ENCODE measurements around the gene HDGFL3.
"Not testable (repeated sequence)": the region's sequence is repeated elsewhere in the genome, so short reads cannot be mapped to it uniquely, and the experiment has no call there.

Gene HDGFL3

DNA sequence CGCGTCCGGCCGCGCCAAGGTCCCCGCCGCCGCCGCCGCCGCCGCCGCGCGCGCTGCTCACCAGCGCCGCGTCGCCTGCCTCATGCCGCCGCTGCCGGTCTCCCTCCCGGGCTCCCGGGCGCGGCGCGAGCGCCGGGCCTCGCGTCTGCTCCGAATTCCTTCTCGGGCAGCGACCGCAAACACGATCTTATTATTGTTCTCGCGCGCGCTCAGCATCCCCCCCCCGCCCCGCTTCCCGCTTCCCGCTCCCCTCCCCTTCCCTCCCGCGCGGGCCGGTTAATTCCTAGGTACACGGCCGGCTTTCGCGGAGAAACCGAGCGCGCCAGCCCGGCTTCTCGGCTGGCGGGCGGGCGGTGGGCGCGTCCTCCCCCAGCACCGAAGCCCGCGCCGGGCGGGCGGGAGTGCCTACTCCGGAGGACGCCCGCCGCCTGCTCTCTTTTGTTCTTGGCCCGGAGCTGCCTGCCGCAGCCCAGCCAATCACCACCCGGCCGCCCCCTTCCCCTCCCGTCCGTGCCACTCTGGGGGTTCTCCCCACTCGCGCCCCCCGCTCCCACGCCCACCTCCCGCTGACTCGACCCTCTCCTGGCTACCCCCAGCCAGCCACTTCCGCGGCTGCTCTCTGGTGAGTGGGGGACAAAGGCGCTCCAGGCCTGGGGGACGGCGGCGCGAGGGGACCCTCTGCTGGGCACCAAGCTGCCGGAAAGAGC lies at the start of gene HDGFL3:
HDGFL3 (minus strand) TSS at position 164 of the 707 bp plus-strand sequence. CDS start 409 bp downstream, outside the sequence.
- DNase-seq: no peak

DNA sequence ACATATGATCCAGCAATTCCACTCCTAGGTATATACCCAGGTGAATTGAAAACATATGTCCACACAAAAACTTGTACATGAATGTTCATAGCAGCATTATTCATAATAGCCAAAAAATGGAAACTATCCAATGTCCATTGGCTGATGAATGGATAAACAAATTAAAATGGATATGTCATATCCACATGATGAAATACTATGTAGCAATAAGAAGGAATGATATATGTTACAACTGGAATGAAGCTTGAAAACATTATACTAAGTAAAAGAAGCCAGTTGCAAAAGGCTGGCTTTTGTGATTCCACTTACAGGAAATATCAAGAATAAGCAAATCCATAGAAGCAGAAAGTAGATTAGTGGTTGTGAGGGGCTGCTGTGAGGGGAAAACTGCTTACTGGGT lies 43.2 kb upstream of the HDGFL3 start:
- no peak for DNase-seq

DNA sequence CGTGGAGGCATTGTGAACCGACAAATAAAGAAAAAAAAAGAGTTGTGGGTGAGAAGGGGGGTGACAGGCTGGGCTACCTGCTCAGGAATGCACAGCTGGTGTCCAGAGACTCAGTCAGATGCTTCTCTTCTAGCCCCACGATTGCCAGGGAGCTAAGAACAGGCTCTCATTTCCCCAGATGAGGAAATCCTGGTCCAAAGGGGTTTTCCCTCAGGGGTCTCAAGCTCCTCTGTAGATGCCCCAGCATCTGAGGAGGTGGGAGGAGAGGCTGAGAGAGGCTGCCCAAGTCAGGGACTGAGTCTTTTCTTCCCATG lies 41.4 kb upstream of the HDGFL3 start:
- DNase-seq: no peak

DNA sequence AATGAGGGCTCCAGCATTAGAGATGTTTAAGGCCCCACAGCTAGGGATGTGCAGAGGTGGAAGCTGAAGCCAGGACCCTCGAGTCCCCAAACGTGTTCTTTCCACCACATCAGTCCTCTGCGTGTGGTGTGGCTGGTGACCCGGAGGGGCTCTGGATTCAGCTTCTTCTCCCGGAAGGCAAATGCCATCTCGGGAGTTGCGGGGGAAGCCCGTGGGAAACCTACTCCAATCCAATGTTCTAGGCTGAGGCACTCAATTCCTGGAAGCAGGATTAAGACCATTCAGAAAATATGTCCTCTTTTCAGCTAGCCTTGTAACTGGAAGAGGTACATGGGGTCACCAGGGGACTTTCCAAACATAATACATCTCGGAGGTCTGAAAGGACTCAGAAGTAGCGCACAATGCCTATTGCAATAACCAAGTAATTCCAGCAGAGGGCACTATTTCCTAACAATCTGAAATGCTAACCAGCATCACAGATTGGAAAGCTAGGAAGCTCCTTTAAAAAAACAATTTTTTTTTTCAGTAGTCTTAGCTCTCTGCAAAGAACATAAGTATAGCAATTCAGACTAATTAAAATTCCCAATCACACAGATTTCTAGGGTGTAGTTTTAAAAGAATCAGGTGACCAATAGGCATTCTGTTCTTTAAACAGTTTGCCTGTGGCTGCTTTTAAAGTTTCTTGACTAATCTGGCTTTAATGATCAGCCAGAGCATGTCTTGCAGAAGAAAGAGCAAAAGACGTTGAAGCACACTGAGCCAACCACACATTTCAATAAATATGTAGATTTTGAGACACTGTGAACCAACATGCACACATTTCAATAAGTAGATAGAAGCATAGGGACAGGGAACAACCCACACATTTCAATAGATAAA lies 40.8 kb upstream of the HDGFL3 start:
- peak; percentile 40 for DNase-seq

DNA sequence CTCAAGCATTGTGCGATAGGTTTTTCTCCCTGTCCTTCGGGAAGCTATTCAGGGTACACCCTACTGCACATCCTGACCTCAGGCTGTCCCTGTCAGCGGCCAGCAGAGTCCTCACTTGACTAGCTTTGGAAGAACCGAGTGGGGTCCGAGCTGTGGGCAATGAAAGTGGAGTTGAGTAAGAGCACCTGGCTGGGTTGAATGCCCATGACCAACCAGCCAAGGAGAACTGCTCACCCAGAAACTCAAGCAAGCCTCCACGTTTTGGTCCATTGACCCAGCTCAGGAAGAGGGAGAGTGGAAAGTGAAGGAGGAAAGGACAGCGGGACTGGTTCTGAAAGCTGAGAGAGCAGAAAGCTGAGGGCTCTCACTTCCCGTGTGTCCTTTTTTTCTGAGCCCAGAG lies 36.0 kb upstream of the HDGFL3 start:
- no peak for DNase-seq

DNA sequence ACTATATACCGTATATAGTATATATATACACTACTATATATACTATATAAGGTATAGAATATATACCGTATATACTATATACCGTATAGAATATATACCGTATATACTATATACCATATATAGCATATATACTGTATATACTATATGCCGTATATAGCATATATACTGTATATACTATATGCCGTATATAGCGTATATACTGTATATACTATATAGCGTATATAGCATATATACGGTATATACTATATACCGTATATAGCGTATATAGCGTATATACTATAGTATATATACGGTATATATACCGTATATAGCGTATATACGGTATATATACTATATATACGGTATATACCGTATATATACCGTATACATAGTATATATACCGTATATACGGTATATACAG lies 22.6 kb upstream of the HDGFL3 start:
- DNase-seq: no peak

DNA sequence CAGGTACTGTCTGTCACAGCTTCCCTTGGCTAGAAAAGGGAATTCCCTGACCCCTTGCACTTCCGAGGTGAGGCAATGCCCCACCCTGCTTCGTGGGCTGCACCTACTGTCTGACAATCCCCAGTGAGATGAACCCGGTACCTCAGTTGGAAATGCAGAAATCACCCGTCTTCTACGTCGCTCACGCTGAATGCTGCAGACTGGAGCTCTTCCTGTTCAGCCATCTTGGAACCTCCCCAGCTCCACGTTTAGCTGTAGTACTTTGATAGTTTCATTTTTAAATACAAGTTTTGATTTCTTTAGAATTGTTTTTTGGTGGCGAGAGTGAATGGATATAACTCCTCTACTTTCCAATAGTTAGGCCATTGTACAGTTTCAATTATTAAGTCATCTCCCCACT lies 17.8 kb upstream of the HDGFL3 start:
- DNase-seq: no peak

DNA sequence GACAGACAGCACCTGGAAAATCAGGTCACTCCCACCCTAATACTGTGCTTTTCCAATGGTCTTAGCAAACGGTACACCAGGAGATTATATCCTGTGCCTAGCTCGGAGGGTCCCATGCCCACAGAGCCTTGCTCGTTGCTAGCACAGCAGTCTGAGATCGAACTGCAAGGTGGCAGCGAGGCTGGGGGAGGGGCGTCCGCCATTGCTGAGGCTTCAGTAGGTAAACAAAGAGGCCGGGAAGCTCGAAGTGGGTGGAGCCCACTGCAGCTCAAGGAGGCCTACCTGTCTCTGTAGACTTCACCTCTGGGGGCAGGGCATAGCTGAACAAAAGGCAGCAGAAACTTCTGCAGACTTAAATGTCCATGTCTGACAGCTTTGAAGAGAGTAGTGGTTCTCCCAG lies 14.2 kb upstream of the HDGFL3 start:
- not testable (repeated sequence) for DNase-seq

DNA sequence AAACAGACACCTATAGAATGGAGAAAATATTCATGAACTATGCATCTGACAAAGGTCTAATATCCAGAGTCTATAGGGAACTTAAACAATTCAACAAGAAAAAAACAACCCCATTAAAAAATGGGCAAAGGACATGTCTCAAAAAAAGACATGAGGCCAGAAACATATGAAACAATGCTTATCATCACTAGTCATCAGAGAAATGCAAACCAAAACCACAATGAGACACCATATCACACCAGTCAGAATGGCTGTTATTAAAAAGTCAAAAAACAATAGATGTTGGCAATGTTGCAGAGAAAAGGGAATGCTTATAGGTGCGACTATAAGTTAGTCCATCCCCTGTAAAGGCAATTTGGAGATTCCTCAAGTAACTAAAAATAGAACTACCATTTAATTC lies 11.4 kb upstream of the HDGFL3 start:
- DNase-seq: no peak

DNA sequence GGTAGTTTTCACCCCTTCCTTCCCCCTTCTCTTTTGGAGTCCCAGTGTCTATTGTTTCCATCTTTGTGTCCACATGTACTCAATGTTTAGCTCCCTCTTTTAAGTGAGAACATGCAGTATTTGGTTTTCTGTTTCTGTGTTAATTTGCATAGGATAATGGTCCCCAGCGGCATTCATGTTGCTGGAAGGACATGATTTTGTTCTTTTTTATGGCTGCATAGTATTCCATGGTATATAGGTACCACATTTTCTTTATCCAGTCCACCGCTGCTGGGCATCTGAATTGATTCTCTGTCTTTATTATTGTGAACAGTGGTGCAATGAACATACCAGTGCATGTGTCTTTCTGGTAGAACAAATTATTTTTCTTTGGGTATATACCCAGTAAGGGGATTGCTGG lies 7.7 kb upstream of the HDGFL3 start:
- no peak for DNase-seq

DNA sequence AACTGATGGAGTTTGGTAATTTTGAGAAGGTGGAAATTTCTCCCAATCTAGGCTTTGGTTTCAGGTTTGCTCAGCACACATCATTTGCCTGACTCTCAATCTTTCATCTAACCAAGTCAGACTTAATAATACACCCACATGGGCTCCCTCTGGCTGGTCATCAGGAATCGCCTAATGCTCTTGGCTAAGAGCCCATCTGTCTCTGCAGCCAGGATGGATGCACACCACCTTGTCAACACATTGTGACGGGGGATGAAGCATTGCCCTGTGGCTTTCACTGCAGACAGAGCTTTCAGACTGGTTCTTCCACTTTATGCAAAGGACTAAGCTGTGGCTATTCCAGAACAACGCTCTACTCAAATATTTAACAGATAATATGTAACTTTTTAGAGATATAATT lies 3.0 kb upstream of the HDGFL3 start:
- DNase-seq: no peak

DNA sequence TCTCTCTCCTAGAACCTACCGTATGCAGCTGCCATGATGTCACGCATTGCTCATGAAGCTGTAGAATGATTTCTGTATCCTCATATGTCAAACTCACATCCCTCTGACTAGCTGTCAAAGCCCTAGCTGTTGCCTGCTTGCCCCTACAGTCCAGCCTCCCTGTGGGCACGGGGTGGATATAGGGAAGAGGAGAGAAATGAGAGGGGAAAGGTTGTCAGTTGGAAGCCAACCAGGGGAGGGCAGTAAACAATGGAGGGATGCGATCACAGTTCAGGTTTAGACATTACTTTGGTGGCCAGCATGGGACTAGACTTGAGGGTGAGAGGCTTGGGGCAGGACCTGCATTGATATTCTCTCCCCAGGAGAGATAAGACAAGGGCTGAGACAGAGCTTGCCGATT lies 1.7 kb upstream of the HDGFL3 start:
- no peak for DNase-seq

DNA sequence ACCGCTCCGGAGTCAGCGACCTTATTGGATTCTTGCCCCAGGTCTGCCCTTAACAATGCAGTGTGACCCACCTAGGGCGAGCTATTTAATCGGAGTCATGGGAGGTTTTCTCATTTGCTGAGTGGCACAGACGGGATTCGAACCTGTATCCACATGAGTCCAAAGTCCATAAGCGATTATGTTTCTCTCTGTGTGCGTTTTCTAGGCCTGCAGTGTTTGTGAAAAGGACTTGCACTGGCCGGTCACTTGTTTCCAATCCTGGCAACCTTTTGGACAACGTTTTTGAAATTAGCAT lies 691 bp upstream of the HDGFL3 start:
- DNase-seq: no peak

DNA sequence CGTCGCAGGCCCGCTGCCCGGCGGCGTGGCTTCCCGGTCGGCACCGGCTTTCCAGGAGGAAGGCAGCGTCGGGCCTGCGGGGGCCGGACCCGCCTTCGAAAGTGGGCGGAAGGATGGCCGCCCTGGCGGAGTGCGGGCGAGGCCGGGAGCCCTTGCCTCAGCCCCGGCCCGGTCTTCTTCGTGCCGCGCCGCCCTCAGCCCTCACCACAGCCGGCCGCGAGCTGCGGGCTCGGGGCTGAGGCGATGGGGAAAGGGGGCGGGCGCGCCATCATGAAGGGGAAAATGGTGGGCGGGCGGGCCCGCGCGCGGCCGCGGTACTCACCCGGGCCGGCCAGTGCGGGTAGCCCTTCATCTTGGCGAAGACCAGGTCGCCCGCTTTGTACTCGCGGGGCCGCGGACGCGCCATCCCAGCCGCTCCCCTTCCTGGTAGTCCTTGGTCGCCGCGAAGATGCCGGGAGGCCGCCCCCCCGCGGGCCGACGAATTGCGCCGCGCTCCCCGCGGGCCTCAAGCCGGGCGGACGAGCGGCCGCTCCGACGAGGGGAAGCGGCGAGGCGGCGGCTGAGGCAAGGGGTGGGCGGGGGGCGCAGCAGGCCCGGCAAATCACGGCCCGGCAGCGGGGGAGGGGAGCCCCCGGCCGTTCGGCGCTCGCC lies 489 bp downstream of the HDGFL3 start:
- DNase-seq: no peak

DNA sequence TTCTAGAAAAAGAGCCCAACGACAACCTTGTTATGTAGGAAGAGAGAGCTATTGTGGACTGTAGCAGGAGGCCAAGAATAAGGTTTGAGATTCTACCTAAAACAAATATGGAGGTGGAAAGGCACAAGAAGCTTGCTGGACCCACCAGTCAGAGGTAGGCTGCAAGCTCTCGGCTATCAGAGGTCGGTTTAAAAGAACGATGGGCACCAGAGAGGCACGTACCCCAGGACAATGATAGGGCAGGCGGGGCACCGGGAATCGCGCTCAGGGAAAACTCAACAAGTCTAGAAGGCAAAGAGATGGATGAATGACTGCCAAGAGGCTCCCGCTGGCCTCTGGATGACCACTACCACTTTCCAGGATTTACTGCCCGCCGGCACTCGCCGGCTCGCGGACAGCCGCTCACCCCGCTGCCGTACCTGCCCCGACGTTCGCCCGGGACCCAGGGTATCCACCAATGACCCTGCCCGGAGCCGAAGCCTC lies 1.1 kb downstream of the HDGFL3 start:
- DNase-seq: no peak

DNA sequence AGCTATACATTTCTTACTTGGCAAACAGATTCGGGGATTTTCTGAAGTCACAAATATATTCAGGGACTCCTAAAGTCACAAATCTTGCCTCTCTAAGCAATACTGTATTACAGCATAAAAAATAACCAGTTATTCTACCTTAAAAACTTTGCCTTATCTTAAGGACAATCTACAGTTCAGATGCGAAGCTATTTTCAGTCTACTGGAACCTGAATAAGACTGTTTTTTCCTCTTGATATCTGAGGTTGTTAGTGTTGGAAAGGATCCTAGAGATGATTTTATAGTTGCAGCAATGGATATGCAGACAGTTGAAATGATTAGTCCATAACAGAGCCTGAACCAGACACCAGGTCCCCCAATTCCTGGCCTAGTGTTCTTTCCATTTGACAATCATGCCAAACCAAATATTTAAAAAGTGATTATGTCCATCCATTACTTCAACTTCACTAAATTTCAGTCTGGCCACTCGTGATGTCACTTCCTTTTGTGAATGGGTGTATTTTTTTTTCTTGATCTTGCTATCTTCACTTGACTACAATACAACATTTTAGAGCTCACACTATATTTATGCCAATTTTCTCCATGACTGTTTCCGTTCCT lies 1.8 kb downstream of the HDGFL3 start:
- DNase-seq: no peak

DNA sequence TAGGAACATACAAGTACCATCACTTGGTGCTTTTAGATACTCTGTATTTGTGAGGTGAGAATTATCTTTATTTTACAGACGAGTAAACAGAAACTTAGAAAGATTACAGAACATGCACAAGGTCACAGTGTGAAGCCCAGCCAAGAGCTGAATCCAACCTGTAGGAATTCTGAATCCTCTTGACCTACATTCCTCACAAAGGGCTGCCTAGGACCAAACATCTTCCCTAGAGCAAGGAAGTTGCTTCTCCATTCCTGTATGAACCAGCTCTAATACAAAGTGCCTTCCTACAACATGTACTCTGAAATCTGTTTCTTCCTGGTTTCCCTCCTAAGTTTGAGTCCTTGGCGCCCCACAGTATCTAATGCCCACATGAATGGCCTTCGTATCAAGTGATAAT lies 2.9 kb downstream of the HDGFL3 start:
- no peak for DNase-seq

DNA sequence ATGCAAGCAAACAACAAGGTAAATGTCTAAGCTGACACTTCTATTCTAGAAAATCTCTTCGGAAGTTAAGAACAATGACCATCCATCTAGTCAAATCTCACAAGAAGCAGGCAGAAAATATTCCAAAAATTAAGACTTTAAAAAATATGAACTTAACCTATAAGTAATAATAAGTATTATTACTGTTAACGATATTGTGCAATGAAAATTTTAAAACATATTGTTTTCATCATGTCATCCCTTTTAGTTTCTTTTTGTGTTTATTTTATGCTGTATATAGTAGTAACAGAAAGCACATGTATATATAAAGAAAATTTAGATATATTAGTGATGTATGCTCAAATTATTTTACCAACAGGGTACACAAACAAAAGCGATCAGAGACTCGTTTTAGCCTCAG lies 4.1 kb downstream of the HDGFL3 start:
- DNase-seq: no peak

DNA sequence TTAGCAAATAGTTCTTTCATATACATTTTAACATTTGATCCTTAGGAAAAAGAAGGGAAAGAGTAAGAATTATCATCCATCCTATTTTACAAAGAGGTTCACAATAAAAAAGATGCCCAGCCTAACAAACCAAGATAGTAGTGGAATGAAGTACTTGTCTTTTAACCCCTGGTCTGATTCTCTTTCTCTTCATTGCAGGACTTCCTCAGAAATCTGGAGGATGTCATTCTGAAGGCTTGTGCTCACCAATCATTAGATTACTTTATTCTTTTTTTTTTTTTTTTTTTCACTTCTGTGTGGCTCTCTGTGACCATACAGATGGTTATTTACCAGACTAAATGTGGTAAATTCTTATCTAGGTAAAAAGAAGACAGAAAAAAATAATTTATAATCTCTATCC lies 7.0 kb downstream of the HDGFL3 start:
- no peak for DNase-seq

DNA sequence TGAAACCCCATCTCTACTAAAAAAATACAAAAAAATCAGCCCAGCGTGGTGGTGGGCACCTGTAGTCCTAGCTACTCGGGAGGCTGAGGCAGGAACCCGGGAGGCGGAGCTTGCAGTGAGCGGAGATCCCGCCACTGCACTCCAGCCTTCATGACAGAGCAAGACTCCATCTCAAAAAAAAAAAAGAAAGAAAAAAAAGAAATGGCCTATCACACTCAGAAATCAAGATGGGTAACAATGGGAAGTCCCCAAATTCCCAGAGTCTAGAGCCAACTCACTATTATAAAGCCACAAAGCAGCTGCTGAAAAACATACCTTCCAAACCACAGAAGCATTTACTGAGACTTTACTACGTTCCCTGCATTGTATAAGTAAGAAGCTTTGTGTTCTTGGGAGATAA lies 7.5 kb downstream of the HDGFL3 start:
- DNase-seq: no peak

DNA sequence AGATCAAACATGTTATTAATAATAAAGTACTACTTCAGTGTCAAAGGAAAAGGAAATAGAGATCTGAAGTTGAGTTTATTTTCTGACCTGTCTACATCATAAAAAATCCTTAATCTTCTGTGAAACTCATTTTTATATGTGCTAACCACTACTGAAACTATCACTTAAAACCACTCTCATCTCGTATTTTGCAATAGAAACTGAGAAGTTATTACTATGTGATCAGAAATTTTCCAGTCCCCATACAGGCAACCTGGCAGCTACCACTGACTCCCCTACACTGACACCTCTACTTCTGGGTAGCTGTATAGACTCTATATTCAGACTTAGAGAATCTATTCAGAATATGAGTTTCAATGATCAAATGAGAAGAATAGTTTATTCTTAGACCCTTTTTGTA lies 8.3 kb downstream of the HDGFL3 start:
- DNase-seq: no peak

DNA sequence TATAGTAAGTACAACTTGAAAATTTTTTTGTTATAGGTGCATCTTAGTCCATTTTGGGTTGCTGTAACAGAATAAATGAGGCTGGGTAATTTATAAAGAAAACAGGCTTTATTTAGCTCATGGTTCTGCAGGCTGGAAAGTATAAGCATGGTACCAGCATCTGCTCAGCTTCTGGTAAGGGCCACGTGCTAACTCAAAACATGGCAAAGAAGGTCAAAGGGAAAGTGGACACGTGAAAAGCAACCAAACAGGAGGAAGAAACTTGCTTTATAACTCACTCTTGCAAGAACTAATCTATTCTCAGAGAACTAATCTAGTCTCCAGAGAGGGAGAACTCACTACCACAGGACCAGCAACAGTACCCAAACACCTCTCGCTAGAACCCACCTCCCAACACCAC lies 9.1 kb downstream of the HDGFL3 start:
- no peak for DNase-seq

DNA sequence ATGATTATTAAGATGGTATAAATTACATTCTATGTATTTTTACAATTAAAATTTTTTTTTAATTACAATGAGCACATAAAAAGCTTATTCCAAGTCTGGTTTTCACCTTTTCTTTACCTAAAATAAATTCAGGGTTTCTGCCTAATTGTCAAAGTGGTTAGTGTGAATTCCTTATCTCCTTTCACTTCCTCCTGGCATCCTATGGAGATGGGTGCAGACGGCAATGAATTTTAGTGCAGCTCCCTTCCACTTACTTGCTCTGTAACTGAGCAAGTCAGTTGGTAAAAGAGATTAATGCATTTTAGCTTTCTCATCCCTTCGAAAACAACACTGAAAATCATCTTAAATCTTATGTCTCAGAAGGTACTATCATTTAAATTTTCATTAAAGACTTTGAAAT lies 13.1 kb downstream of the HDGFL3 start:
- DNase-seq: peak; percentile 12

DNA sequence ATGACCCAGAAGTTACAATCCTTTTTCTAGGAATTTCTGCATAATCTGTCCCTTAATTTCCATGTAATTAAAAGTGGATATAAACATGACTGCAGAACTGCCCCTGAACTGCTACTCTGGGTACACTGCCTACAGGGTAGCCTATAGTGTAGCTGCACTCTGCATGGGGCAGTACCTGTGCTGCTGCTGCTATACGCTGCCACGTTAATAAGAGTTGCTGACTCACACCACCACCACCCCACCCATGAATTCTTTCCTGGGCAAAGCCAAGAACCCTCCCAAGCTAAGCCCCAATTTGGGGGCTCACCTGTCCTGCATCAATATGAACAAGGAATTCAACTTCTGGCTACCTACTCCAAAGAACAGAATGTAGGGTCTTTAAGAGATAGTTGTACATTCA lies 13.9 kb downstream of the HDGFL3 start:
- DNase-seq: no peak

Data from MV-4-11 (cell line).